Ishikawa (cell line): Measurements from ENCODE around the gene MYBPH.

Experiments used
- CEBPB ChIP-seq: IDR thresholded peaks from 2 replicates; pipeline ENCODE4 v1.6.1; 2012
- CREB1 ChIP-seq: IDR thresholded peaks from 2 replicates; pipeline ENCODE4 v1.6.1; 2012; ENCODE audit warnings: low read depth
- EGR1 ChIP-seq: IDR thresholded peaks from 2 replicates; pipeline ENCODE4 v1.6.1; 2012
- EP300 ChIP-seq: IDR thresholded peaks from 2 replicates; pipeline ENCODE4 v1.6.1; 2012; ENCODE audit warnings: borderline replicate concordance
- FOXM1 ChIP-seq: IDR thresholded peaks from 2 replicates; pipeline ENCODE4 v1.6.1; 2012; ENCODE audit warnings: low read depth, borderline replicate concordance
- NFIC ChIP-seq: IDR thresholded peaks from 2 replicates; pipeline ENCODE4 v1.6.1; 2012
- RAD21 ChIP-seq: IDR thresholded peaks from 2 replicates; pipeline ENCODE4 v1.6.1; 2012; ENCODE audit warnings: low read depth
- REST ChIP-seq: IDR thresholded peaks from 2 replicates; pipeline ENCODE4 v1.6.1; 2012; ENCODE audit warnings: low read depth, mild to moderate bottlenecking
- TAF1 ChIP-seq: IDR thresholded peaks from 2 replicates; pipeline ENCODE4 v1.6.1; 2012; ENCODE audit warnings: low read depth, mild to moderate bottlenecking
- TCF12 ChIP-seq: IDR thresholded peaks from 2 replicates; pipeline ENCODE4 v1.6.1; 2012; ENCODE audit warnings: low read depth
- TEAD4 ChIP-seq: IDR thresholded peaks from 2 replicates; pipeline ENCODE4 v1.6.1; 2012
- USF1 ChIP-seq: IDR thresholded peaks from 2 replicates; pipeline ENCODE4 v1.6.1; 2012
- YY1 ChIP-seq: IDR thresholded peaks from 2 replicates; pipeline ENCODE4 v1.6.1; 2012; ENCODE audit warnings: low read depth
- ZBTB7A ChIP-seq: IDR thresholded peaks from 2 replicates; pipeline ENCODE4 v1.6.1; 2012; ENCODE audit warnings: low read depth
- TF ChIP-seq, protein P1 (sequence below): IDR thresholded peaks from 2 replicates; pipeline ENCODE4 v1.6.1; 2012

Gene MYBPH

GRCh38 chr1:203146042-203146369, 29.6 kb downstream of the MYBPH start:
- TF ChIP-seq YY1 (no peak), TEAD4 (no peak), CEBPB (no peak), NFIC (no peak), CREB1 (no peak), RAD21 (no peak), FOXM1 (no peak), EGR1 (no peak), USF1 (no peak), TAF1 (no peak), REST (no peak)
- TF ChIP-seq, protein P1, sequence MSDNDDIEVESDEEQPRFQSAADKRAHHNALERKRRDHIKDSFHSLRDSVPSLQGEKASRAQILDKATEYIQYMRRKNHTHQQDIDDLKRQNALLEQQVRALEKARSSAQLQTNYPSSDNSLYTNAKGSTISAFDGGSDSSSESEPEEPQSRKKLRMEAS: no peak

DNA sequence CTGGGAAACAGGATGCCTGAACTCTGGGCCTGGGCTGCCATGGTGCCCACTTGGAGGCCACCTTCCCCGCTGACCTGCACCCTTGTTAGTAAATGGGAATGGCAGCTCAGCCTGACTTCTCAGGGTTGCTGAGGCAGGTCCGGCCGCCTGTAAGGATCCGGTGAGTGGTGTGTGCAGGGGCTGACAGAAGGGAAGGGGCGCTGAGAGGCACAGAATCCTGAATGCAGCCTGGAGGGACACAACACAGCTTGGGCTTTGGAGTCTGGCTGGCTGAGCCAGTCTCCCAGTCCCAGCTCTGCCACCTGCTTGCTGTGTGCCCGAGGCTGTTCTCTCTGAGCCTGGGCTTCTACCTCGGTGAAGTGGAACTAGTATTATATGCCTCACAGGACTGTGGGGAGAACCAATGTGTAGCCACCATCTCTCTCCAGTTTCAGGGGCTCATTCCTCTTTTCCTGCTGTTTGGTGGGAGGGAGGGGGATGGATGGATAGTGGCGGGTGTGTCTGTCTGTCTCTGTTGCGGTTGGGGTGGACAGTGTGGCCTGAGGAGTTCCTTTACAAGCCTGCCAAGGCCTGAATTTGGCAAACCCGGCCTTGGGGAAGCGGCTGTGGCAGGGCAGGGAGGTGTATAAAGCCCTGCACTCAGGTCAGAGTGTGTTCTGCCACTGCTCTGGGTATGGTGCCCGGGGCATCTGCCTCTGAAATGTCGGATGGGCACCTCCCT, 30.1 kb downstream of the MYBPH start:
- TF ChIP-seq, protein P1: no peak
- TF ChIP-seq TEAD4 (no peak), ZBTB7A (no peak), CREB1 (no peak), EP300 (no peak), NFIC (no peak), USF1 (no peak), TAF1 (no peak), RAD21 (no peak), EGR1 (no peak), YY1 (no peak), CEBPB (no peak), FOXM1 (no peak)

GRCh38 chr1:203144661-203145060, 31.0 kb downstream of the MYBPH start:
- TF ChIP-seq CREB1 (no peak), EP300 (peak; percentile 77; the same call in 1 of the 2 replicates), TAF1 (no peak), TCF12 (peak; percentile 68; the same call in 1 of the 2 replicates), RAD21 (peak; percentile 10; the same call in 1 of the 2 replicates), REST (no peak), FOXM1 (peak; percentile 52; the same call in 1 of the 2 replicates), YY1 (peak; percentile 45; the same call in 1 of the 2 replicates), TEAD4 (peak; percentile 41), ZBTB7A (0 out of 2 replicates have a peak, but pooled peaks have one; percentile 20), NFIC (peak; percentile 76)
- TF ChIP-seq, protein P1: peak; percentile 26; the same call in 1 of the 2 replicates

GRCh38 chr1:203143641-203144040, 32.0 kb downstream of the MYBPH start:
- no peak for TF ChIP-seq EP300
- TF ChIP-seq, protein P1: 0 out of 2 replicates have a peak, but pooled peaks have one; percentile 22

GRCh38 chr1:203142684-203143408, 32.8 kb downstream of the MYBPH start:
- TF ChIP-seq EP300: no peak
- no peak; the same call in 1 of the 2 replicates for TF ChIP-seq ZBTB7A
- TF ChIP-seq REST: no peak
- no peak for TF ChIP-seq RAD21
- TF ChIP-seq YY1: no peak
- TF ChIP-seq, protein P1: no peak
- TF ChIP-seq TEAD4: no peak
- TF ChIP-seq CREB1: no peak
- TF ChIP-seq USF1: no peak
- no peak for TF ChIP-seq FOXM1
- TF ChIP-seq TAF1: no peak
- no peak for TF ChIP-seq NFIC
- TF ChIP-seq TCF12: no peak
- no peak for TF ChIP-seq EGR1
